ENCODE data around the gene ASH1L.

DNA sequence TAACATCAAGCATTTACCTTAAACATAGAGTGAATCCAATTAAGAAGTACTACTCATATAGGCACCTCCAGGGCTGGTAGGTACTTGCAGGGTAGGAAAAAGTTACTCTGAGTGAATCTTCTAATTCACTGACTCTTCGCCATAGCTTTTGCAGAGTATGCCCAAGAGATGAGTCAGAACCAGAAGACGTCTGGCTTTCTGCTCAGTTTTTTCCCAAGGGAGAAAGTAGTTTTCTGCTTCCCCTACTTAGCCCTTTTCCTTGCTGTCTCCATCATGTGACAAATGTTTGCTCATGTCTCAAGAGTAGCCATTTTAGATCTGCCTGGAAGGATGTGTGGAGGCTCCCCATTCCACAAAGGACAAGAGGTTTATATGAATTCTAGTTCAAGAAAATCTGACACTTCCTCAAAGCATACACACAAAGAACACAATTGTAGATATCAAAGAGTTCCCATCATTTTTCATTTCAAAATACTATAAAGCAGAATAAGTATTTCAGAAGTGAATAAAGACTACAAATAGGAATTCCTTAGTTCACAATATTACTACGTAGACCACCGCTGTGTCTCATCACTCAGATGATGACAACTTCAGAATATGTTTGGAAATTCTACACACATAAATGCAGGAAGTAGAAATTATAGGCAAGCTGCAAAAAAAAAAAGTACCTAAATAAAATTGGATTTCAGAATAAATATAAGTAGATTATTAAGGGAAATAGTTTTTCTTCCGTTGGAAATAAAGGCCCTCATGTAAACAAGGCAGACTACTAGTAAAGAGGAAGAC lies 98.5 kb downstream of the ASH1L start:
- no peak for TF ChIP-seq ZNF146 (CRISPR knock-in tag; IDR thresholded peaks at IDR 0.05; ENCODE audit: unreplicated experiment)
- TF ChIP-seq MAFK (IDR thresholded peaks at IDR 0.05; ENCODE audit: low read length): no peak
- no peak for TF ChIP-seq CBX8 (IDR thresholded peaks at IDR 0.05; ENCODE audit: borderline replicate concordance, extremely low read depth, low read depth, low read length, poor library complexity, severe bottlenecking)
- TF ChIP-seq, protein P1, sequence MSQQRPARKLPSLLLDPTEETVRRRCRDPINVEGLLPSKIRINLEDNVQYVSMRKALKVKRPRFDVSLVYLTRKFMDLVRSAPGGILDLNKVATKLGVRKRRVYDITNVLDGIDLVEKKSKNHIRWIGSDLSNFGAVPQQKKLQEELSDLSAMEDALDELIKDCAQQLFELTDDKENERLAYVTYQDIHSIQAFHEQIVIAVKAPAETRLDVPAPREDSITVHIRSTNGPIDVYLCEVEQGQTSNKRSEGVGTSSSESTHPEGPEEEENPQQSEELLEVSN (IDR thresholded peaks at IDR 0.05; ENCODE audit: borderline replicate concordance in 1 of 2, extremely low read depth in 1 of 2, insufficient read depth in 1 of 2, insufficient read length in 1 of 2, low read depth in 1 of 2, low read length in 1 of 2, poor library complexity in 1 of 2, severe bottlenecking in 1 of 2): no peak
- no peak for TF ChIP-seq ILK (tag; IDR thresholded peaks at IDR 0.05; ENCODE audit: borderline replicate concordance, low read depth)
